Peyer's patch (tissue), 4 donors: ENCODE measurements around the gene RTN4.

Experiments
- POLR2A ChIP-seq, 2 donors: fragments of 450-650 bp; IDR thresholded peaks; one replicate each; pipeline ENCODE4 v1.5.1; 2017; ENCODE audit warnings: antibody characterized with exemption in 2 of 2, mild to moderate bottlenecking in 2 of 2, moderate library complexity in 2 of 2
- TF ChIP-seq, protein P1 (sequence below), 6 experiments: fragments of 450-650 bp in 4 of 6; fragments of 200-600 bp in 2 of 6; sonication (generic) in 1 of 6; IDR thresholded peaks; one replicate each; pipeline ENCODE4 v1.5.1; 2017 to 2019; ENCODE audit warnings: antibody characterized with exemption in 6 of 6, mild to moderate bottlenecking in 3 of 6, moderate library complexity in 1 of 6

DNA sequence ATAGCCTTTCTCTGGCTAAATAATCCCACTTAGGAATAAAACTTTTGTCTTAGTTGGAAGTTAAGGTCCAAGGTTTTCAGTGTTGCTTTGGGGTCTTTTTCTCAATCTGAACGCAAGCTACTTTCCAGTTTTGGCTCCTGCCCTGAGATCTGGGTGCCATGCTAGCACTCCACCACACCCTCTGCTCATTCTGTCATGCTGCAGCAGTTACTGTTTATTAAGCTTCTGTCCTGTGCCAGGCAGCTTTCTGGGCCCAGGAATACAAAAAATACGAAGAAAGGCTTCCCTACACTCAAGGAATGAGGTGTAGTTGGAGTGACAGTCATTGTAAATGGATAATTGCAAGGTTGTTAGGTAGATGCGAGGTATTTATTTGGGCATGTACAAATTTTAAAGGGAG lies 46.3 kb upstream of the RTN4 start:
- no peak for TF ChIP-seq POLR2A (IDR thresholded peaks at IDR 0.05)
- TF ChIP-seq, protein P1, sequence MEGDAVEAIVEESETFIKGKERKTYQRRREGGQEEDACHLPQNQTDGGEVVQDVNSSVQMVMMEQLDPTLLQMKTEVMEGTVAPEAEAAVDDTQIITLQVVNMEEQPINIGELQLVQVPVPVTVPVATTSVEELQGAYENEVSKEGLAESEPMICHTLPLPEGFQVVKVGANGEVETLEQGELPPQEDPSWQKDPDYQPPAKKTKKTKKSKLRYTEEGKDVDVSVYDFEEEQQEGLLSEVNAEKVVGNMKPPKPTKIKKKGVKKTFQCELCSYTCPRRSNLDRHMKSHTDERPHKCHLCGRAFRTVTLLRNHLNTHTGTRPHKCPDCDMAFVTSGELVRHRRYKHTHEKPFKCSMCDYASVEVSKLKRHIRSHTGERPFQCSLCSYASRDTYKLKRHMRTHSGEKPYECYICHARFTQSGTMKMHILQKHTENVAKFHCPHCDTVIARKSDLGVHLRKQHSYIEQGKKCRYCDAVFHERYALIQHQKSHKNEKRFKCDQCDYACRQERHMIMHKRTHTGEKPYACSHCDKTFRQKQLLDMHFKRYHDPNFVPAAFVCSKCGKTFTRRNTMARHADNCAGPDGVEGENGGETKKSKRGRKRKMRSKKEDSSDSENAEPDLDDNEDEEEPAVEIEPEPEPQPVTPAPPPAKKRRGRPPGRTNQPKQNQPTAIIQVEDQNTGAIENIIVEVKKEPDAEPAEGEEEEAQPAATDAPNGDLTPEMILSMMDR (IDR thresholded peaks at IDR 0.05) = no peak
